ENCODE measurements around the gene STXBP3. TPM values are rescaled to one million over a fixed set of nuclear protein-coding genes. Genes with fewer than 3 reads are reported as not detected.

Gene STXBP3
- total and polyA plus RNA-seq, 2 of the 8 experiments (the other 6 are each of a cell fraction or from before 2014, with no cell fraction given) = 6.0 to 38.5 TPM

GRCh38 chr1:108725906-108726305 lies 20.6 kb upstream of the STXBP3 start (continued):
- TF ChIP-seq GTF2F1 (IDR thresholded peaks at IDR 0.05; ENCODE audit: borderline replicate concordance, low read depth, low read length) = no peak
- TF ChIP-seq SAP30 (IDR thresholded peaks at IDR 0.05; ENCODE audit: insufficient read depth, insufficient replicate concordance, low read length) = no peak
- TF ChIP-seq E2F6 (IDR thresholded peaks at IDR 0.05) = no peak
- TF ChIP-seq RAD21 (IDR thresholded peaks at IDR 0.05 in 1 of 2, conservative IDR thresholded peaks at IDR 0.05 in 1 of 2; ENCODE audit: low read depth in 2 of 2, low read length in 2 of 2) = no peak
- no peak for TF ChIP-seq TEAD4 (IDR thresholded peaks at IDR 0.05; ENCODE audit: low read depth, low read length)
- TF ChIP-seq EZH2 (IDR thresholded peaks at IDR 0.05; ENCODE audit: low read depth, low read length, severe bottlenecking) = no peak
- TF ChIP-seq NRF1 (IDR thresholded peaks at IDR 0.05; ENCODE audit: low read depth, low read length) = no peak
